ENCODE measurements around the gene RNF19B.
A peak's percentile ranks its signal among the peaks of the same experiment; 100 is the strongest.
"Not testable (repeated sequence)": the region's sequence is repeated elsewhere in the genome, so short reads cannot be mapped to it uniquely, and the experiment has no call there.

Gene RNF19B

DNA sequence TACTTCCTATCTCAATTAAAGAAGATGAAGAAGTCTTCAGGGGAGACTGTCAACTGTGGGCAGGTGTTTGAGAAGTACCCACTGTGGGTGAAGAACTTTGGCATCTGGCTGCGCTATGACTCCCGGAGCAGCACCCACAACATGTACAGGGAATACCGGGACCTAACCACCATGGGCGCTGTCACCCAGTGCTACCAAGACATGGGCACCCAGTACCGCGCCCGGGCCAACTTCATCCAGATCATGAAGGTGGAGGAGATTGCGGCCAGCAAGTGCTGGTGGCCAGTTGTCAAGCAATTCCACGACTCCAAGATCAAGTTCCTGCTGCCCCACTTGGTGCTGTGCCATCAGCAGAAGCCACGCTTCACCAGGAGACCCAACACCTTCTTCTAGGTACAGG, 15.5 kb upstream of the RNF19B start:
- Histone ChIP-seq H3K36me3 (no peaks in the 10 kb centered on the region), H3K27me3 (no peaks in the 10 kb centered on the region), H3K9ac (peak overlapping the region; percentile 67 to 79 (median 77); a peak in 17 of 22 replicates), H3K4me3 (peak overlapping the region in 4 of 10 experiments; percentile 12 to 43 (median 23); a peak in 6 of 20 replicates), H3K4me1 (peaks cover 50 to 81% (median 69%) of the 10 kb centered on the region in 10 experiments), H3K27ac (peak overlapping the region; percentile 84 to 94 (median 90)), H3K9me3 (replicated peaks in 1 of 11) (peaks cover 0 to 19% (median 10%) of the 10 kb centered on the region in 11 experiments; a peak in 11 of 22 replicates), H4K20me1 (no peaks in the 10 kb centered on the region), H3K4me2 (peak overlapping the region; percentile 58 to 99 (median 87))
- TF ChIP-seq Cebpa-rat (IDR thresholded peaks at IDR 0.05): no peak

DNA sequence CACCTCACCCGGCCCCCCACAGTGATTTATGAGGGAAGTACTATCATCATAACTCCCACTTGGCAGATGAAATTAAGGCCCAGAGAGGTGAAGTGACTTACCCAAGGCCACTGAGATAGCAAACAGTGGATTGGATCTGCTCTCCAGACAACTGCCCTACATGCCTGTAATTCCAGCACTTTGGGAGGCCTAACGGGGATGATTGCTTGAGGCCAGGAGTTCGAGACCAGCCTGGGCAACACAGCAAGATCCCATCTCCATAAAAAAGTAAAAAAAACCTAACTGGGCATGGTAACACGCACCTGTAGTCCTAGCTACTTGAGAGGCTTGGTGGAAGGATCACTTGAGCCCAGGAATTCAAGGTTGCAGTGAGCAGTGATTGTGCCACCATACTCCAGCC, 14.2 kb upstream of the RNF19B start:
- Histone ChIP-seq H3K4me3 (no peak overlapping the region), H3K4me2 (peak overlapping the region in 6 of 11 experiments; percentile 16 to 99 (median 86); a peak in 8 of 22 replicates), H3K9me3 (replicated peaks in 1 of 11) (peaks cover 0 to 21% (median 10%) of the 10 kb centered on the region in 11 experiments; a peak in 11 of 22 replicates)

DNA sequence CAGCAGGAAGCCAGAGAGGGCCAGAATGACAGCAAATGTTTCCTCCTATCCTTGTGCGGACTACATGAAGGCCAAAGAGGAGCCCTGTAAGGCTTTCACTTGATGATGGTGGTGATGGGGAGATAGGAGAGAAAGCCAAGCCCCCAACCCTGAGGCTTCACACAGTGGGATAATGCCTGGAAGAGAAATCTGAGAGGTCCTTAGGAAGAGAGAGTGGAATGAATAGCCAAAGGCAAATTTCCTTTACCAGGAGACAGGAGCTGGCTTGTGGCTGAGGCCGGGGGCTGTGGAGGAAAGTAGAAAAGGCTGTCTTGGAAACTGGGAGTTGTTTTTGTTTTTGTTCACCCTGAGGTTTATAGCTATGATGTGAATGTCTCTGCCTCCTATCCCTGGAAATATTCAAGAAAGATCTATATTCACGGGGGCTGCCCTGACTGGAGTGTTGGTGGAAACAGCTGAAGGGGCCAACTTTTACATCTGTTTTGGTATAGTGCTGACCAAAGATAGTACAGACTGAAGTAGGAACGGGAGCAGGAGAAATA, 13.0 kb upstream of the RNF19B start:
- Histone ChIP-seq H4K20me1 (no peaks in the 10 kb centered on the region), H3K27me3 (peaks cover 7 to 14% (median 13%) of the 10 kb centered on the region in 11 experiments), H3K4me1 (peaks cover 30 to 61% (median 46%) of the 10 kb centered on the region in 10 experiments), H3K27ac (peak overlapping the region in 3 of 11 experiments; percentile 16 to 38 (median 29); a peak in 2 of 22 replicates), H3K9ac (no peak overlapping the region; a peak in 1 of 22 replicates), H3K4me3 (no peak overlapping the region), H3K4me2 (peak overlapping the region in 5 of 11 experiments; percentile 2 to 59 (median 49); a peak in 8 of 22 replicates), H3K9me3 (replicated peaks in 1 of 11) (peaks cover 0 to 21% (median 16%) of the 10 kb centered on the region in 11 experiments; a peak in 16 of 22 replicates), H3K36me3 (no peaks in the 10 kb centered on the region)
- no peak for TF ChIP-seq Cebpa-rat (IDR thresholded peaks at IDR 0.05)

More for the DNA sequence above, 14.2 kb upstream of the RNF19B start:
- peak overlapping the region in 5 of 11 experiments; percentile 0 to 93 (median 11); a peak in 5 of 22 replicates for H3K27ac ChIP-seq
- H4K20me1 ChIP-seq: no peaks in the 10 kb centered on the region
- no peak overlapping the region for H3K9ac ChIP-seq
- no peak for TF ChIP-seq Cebpa-rat (IDR thresholded peaks at IDR 0.05)
- no peaks in the 10 kb centered on the region for H3K36me3 ChIP-seq
- peaks cover 38 to 69% (median 57%) of the 10 kb centered on the region in 10 experiments for H3K4me1 ChIP-seq
- H3K27me3 ChIP-seq: peaks cover 0 to 1% (median under 1%) of the 10 kb centered on the region in 11 experiments; a peak in 14 of 22 replicates

DNA sequence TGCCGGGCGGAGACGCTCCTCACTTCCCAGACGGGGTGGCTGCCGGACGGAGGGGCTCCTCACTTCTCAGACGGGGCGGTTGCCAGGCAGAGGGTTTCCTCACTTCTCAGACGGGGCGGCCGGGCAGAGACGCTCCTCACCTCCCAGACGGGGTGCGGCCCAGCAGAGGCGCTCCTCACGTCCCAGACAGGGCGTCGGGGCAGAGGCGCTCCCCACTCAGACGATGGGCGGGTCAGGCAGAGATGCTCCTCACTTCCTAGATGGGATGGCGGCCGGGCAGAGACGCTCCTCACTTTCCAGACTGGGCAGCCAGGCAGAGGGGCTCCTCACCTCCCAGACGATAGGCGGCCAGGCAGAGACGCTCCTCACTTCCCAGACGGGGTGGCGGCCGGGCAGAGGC, 10.4 kb upstream of the RNF19B start:
- H3K9ac ChIP-seq, H3K27ac ChIP-seq, H3K4me3 ChIP-seq, H4K20me1 ChIP-seq, H3K36me3 ChIP-seq, H3K4me2 ChIP-seq: not testable (repeated sequence)
- H3K27me3 ChIP-seq: peaks cover 24 to 35% (median 33%) of the 10 kb centered on the region in 11 experiments
- H3K4me1 ChIP-seq: peaks cover 4 to 40% (median 23%) of the 10 kb centered on the region in 10 experiments
- peaks cover 0 to 32% (median 18%) of the 10 kb centered on the region in 11 experiments; a peak in 16 of 22 replicates for H3K9me3 ChIP-seq (replicated peaks in 1 of 11)

DNA sequence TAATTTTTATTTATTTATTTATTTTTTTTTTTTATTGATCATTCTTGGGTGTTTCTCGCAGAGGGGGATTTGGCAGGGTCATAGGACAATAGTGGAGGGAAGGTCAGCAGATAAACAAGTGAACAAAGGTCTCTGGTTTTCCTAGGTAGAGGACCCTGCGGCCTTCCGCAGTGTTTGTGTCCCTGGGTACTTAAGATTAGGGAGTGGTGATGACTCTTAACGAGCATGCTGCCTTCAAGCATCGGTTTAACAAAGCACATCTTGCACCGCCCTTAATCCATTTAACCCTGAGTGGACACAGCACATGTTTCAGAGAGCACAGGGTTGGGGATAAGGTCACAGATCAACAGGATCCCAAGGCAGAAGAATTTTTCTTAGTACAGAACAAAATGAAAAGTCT, 8.8 kb upstream of the RNF19B start:
- H3K9me3 ChIP-seq (replicated peaks in 1 of 11): peaks cover 0 to 32% (median 18%) of the 10 kb centered on the region in 11 experiments; a peak in 16 of 22 replicates
- H4K20me1 ChIP-seq, H3K9ac ChIP-seq, H3K27ac ChIP-seq, H3K36me3 ChIP-seq: not testable (repeated sequence)
- peaks cover 0 to 40% (median 20%) of the 10 kb centered on the region in 10 experiments; a peak in 14 of 20 replicates for H3K4me1 ChIP-seq
- H3K27me3 ChIP-seq: peaks cover 24 to 35% (median 33%) of the 10 kb centered on the region in 11 experiments
- H3K4me2 ChIP-seq: peak overlapping the region in 3 of 11 experiments; percentile 54 to 69 (median 64); a peak in 3 of 22 replicates
- H3K4me3 ChIP-seq: peak overlapping the region in 1 of 10 experiments; percentile 55; a peak in 2 of 20 replicates

DNA sequence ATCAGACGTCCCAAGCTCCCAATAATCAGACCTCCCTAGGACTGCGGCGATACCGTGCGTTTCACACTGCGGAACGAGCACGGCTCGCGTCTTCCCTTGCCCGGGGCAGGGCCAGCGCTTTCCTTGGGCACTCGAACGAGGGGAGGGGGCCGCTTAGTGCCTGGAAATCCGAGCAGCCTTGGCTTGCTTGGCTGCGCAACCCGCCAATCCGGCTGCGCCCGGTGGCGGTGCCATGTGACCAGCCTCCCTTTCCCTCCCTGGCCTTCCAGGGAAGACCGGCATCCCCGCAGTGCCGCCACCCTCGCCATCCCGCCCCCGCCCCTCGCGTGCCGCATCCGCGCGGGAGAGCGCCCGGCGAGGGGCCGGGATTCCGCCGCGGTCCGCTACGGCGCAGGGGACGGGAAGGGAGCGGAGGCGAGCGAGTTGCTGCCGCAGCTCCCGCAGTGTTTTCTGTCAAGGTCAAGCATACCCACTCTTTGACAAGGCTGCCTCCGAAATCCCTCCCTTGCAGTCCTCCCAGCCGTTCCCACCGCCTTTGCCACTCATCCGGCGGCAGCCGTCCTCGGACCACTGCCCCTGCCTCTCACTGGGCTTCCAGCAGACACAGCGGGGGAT, 8.3 kb upstream of the RNF19B start:
- H3K4me2 ChIP-seq: peak overlapping the region; percentile 18 to 79 (median 64); a peak in 18 of 22 replicates
- H3K27ac ChIP-seq: peak overlapping the region in 2 of 11 experiments; percentile 27 to 33; a peak in 1 of 22 replicates
- TF ChIP-seq Cebpa-rat (IDR thresholded peaks at IDR 0.05): no peak
- H3K36me3 ChIP-seq: no peaks in the 10 kb centered on the region
- H3K4me1 ChIP-seq: peaks cover 0 to 40% (median 24%) of the 10 kb centered on the region in 10 experiments; a peak in 14 of 20 replicates
- H3K27me3 ChIP-seq: peaks cover 24 to 35% (median 33%) of the 10 kb centered on the region in 11 experiments
- peak overlapping the region; percentile 30 to 63 (median 44); a peak in 16 of 20 replicates for H3K4me3 ChIP-seq
- H3K9me3 ChIP-seq (replicated peaks in 1 of 11): peaks cover 0 to 32% (median 18%) of the 10 kb centered on the region in 11 experiments; a peak in 16 of 22 replicates
- H3K9ac ChIP-seq: peak overlapping the region in 9 of 11 experiments; percentile 23 to 64 (median 53); a peak in 9 of 22 replicates
- no peaks in the 10 kb centered on the region for H4K20me1 ChIP-seq

DNA sequence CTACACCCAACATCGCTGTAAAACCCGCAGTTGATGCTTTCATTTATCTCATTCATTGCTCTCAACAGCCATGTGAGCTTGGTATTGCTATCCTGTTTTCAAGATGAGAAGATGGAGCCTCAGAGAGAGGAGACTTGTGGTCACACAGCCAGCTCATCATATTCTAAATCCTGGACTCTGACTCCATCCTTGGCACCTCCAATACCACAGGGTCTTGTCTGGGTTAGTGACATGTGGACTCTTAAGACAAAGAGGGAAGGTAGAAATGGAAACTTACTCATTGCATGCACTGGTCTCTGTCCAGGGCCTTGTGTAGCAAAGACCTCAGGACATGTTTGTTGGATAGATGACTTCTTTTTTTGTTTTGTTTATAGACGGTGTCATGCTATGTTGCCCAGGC, 7.0 kb upstream of the RNF19B start:
- Histone ChIP-seq H3K4me2 (no peak overlapping the region), H3K36me3 (no peaks in the 10 kb centered on the region), H4K20me1 (no peaks in the 10 kb centered on the region), H3K4me3 (no peak overlapping the region), H3K4me1 (peaks cover 0 to 43% (median 30%) of the 10 kb centered on the region in 10 experiments; a peak in 15 of 20 replicates), H3K9ac (no peak overlapping the region), H3K27me3 (peaks cover 24 to 35% (median 33%) of the 10 kb centered on the region in 11 experiments), H3K9me3 (replicated peaks in 1 of 11) (peaks cover 0 to 32% (median 18%) of the 10 kb centered on the region in 11 experiments; a peak in 16 of 22 replicates), H3K27ac (no peak overlapping the region)
- TF ChIP-seq Cebpa-rat (IDR thresholded peaks at IDR 0.05): no peak

DNA sequence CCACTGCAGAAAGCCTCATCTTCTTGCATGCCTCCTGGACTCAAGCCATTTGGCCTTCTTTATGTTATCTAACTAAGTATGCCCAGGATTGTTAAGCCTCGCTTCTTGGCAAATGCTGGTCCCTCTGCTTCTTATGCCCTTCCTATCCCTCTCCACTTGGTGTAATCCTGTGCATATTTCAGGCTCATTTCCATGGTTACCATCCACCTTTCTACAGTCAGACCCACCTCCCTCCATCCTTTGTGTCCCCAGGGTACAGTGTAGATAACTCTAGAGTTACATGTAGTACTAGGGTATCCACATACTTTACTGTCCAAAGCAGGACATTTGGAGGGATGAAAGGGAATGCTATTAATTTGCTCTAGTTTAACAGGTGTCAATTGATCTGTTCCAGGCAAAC, 6.5 kb upstream of the RNF19B start:
- Histone ChIP-seq H3K36me3 (no peaks in the 10 kb centered on the region), H3K27me3 (peaks cover 24 to 35% (median 33%) of the 10 kb centered on the region in 11 experiments), H3K4me1 (peaks cover 0 to 47% (median 33%) of the 10 kb centered on the region in 10 experiments; a peak in 15 of 20 replicates), H3K27ac (no peak overlapping the region), H4K20me1 (no peaks in the 10 kb centered on the region), H3K9ac (no peak overlapping the region), H3K4me3 (no peak overlapping the region), H3K4me2 (peak overlapping the region in 1 of 11 experiments; percentile 12; a peak in 1 of 22 replicates), H3K9me3 (replicated peaks in 1 of 11) (peaks cover 0 to 32% (median 18%) of the 10 kb centered on the region in 11 experiments; a peak in 16 of 22 replicates)
- TF ChIP-seq Cebpa-rat (IDR thresholded peaks at IDR 0.05): no peak

DNA sequence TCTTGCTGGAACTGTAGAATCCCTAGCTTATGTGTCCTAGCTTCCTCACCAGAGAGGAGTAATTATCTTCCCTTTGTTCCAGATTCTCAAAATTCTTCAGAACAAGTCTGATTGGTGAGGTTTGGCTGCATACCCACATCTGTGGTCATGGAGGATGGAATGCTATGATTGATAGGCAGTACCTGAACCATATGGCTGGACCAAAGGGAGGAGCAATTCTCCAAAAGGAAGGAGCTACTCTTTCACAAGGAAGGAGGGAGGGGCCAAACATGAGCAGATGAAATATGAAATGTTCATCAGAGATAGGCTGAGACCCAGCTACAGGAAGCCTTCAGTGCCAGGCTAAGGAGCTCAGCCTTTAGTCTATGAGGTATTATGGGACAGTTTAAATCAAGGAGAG, 5.0 kb upstream of the RNF19B start:
- peaks cover 0 to 59% (median 41%) of the 10 kb centered on the region in 10 experiments; a peak in 16 of 20 replicates for H3K4me1 ChIP-seq
- TF ChIP-seq Cebpa-rat (IDR thresholded peaks at IDR 0.05): no peak

More for the DNA sequence above, 5.0 kb upstream of the RNF19B start:
- no peak overlapping the region for H3K9ac ChIP-seq
- no peaks in the 10 kb centered on the region for H3K36me3 ChIP-seq
- H3K4me2 ChIP-seq: peak overlapping the region in 6 of 11 experiments; percentile 11 to 62 (median 31); a peak in 8 of 22 replicates
- H3K4me3 ChIP-seq: no peak overlapping the region
- no peak overlapping the region for H3K27ac ChIP-seq
- H4K20me1 ChIP-seq: no peaks in the 10 kb centered on the region
- peaks cover 24 to 35% (median 33%) of the 10 kb centered on the region in 11 experiments for H3K27me3 ChIP-seq
- peaks cover 0 to 25% (median 10%) of the 10 kb centered on the region in 11 experiments; a peak in 16 of 22 replicates for H3K9me3 ChIP-seq (replicated peaks in 1 of 11)
